NCI-H1436 (cell line): Measurements from ENCODE around the gene FAM236A.
"Not testable (repeated sequence)": the region's sequence is repeated elsewhere in the genome, so short reads cannot be mapped to it uniquely, and the experiment has no call there.

Experiments used
- DNase-seq: peaks from one replicate; lab custom pipeline; 2025; lab: John Stamatoyannopoulos, UW

Gene FAM236A

GRCh38 chrX:72937906-72938305, at the start of gene FAM236A:
Gene FAM236A, plus strand, starts transcription at chrX:72938206. Its CDS starts 57 bp downstream, at chrX:72938263.
- not testable (repeated sequence) for DNase-seq

- DNase-seq = not testable (repeated sequence)
These were observed 48.3 kb upstream of the FAM236A start for GRCh38 chrX:72889740-72890139.

- DNase-seq = not testable (repeated sequence)
These were observed 25.7 kb upstream of the FAM236A start, which contains the start of gene FAM236C for GRCh38 chrX:72912315-72912714. Gene FAM236C, plus strand, starts transcription at chrX:72912615. Its CDS starts 100 bp downstream, at chrX:72912715.

GRCh38 chrX:72916096-72916495, 21.9 kb upstream of the FAM236A start:
- not testable (repeated sequence) for DNase-seq

- DNase-seq = not testable (repeated sequence)
These were observed 5.7 kb upstream of the FAM236A start for GRCh38 chrX:72932283-72932682.

GRCh38 chrX:72936455-72936854, 1.6 kb upstream of the FAM236A start:
- not testable (repeated sequence) for DNase-seq

- DNase-seq = not testable (repeated sequence)
These were observed 1.0 kb upstream of the FAM236A start for GRCh38 chrX:72936882-72937455.

- DNase-seq = not testable (repeated sequence)
These were observed 4.3 kb downstream of the FAM236A start for GRCh38 chrX:72942272-72942671.

GRCh38 chrX:72943035-72943818, 5.2 kb downstream of the FAM236A start:
- not testable (repeated sequence) for DNase-seq

GRCh38 chrX:72943819-72944169, 5.8 kb downstream of the FAM236A start, which contains the start of gene DMRTC1:
Gene DMRTC1, minus strand, starts transcription at chrX:72943837. Its CDS starts 68,143 bp downstream, at chrX:72875694.
- not testable (repeated sequence) for DNase-seq

GRCh38 chrX:72959971-72960370, 22.0 kb downstream of the FAM236A start:
- not testable (repeated sequence) for DNase-seq

GRCh38 chrX:72971859-72972258, 33.9 kb downstream of the FAM236A start:
- DNase-seq = not testable (repeated sequence)

GRCh38 chrX:72974885-72975284, 36.9 kb downstream of the FAM236A start:
- DNase-seq = not testable (repeated sequence)

- not testable (repeated sequence) for DNase-seq
These were observed 43.0 kb downstream of the FAM236A start for GRCh38 chrX:72980894-72981469.
